GM19455 (cell line): ENCODE results near the gene GGA2.
"Not testable (repeated sequence)": the region's sequence is repeated elsewhere in the genome, so short reads cannot be mapped to it uniquely, and the experiment has no call there.

Experiments used
- ATAC-seq: cut with Tn5 transposase; IDR thresholded peaks from one replicate; pipeline ENCODE4 v1.9.1; 2021; ENCODE audit not compliant: unreplicated experiment

GGA2 gene

DNA sequence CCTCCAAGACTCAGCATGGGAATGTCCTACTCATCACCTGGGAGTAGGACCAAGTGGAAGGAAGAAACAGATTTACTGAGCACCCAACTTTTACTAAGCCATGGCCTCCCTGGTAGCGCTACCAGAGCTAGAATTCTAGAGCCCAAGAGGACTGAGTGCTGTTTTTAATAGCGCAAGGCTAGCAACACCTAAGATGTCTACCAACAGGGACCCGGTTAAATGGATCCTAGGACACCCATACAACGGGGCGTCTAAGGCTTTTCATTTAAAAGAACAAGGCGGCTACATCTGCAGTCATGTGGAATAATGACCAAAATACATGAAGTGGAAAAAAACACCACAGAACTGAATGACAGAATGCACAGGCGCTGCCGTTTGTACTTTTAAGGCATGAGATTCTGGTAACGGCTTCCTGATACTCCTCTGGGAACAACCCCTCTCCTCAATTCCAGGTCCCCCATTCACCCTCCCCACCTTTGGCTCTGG lies 5.1 kb downstream of the GGA2 start:
- no peak for ATAC-seq

DNA sequence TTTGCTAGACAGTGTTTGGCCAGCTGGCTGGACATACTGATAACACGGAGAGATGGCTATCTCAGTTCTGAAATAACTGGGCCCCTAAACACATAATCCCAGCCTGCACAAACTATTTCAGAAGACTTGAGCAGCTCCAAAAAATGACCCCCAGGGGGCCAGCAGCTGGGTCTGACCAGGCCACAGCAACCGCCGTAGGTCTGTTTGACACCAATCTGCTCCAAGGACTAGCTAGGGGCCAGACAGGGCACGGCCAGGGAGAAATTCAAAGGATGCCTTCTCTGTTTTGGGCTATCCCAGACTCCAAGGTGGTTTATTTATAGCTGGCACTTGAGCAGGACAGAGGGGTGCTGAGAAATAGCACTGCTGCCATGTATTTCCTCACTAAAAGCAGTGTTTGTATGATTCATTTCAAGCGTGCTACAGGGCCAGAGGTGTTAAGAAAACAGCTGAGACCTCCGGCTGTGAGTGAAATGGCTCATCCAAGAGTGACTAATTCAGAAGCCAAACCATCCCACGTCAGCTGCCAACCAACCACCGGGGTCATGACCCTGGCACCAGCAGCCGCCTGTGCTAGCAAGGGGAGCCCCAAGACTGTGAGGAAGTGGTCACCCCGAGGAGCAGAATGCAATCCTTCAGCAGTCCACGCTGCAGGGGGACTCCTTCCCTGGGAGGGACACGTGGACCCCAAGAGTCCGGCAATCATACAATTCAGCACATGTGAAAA lies 5.7 kb downstream of the GGA2 start:
- ATAC-seq, result no peak

DNA sequence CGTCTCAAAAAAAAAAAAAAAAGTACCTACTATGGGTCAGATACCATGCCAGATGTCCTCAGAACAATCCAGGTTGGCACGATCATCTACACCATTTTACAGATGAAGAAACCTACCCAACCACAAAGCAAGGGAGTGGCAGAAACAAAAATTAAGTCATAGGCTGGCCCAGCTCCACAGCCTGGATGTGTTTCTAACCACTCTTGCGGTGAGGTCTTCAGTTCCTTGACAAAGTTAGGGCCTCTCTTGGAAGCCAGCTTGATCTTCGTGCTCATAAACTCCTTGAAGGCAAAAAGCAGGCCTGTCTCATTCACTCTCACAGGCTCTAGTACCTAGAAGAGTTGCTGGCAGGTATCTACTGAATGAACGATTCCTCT lies 6.2 kb downstream of the GGA2 start:
- no peak for ATAC-seq

DNA sequence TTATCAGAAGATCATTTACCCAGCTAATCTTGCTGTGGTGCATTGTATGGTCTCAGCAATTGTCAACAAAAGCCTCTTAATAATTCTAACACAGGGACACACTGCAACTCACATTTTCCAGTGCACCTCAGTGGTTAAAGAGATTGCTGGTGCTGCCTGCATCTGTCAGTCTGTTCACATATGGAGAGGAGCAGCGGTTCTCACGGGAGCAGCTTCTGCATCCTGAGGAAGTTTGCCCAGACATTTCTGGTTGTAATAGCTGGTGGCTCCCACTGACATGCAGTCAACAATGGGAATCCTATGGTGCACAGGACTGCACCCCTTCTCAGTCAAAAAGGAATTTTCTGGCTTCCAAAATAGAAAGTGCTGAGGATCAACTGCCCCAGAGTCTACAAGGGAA lies 7.8 kb downstream of the GGA2 start:
- ATAC-seq, result no peak

DNA sequence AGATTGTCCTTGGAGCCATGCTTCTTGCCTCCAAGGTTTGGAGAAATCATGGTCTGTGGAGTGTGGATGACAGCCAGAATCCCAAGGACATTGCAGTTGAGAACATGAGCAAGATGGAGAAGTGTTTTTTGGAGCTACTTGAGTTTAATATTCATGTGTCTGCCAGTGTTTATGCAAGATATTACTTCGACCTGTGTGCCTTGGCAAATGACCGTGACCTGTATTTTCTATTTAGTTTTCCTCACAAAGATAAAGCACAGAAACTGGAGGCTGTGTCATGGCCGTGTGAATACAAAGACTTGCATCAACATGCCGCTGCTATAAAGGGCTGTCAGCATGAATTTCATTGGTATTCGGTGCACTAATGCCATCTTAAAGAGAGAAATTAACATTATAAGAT lies 9.0 kb downstream of the GGA2 start:
- no peak for ATAC-seq

DNA sequence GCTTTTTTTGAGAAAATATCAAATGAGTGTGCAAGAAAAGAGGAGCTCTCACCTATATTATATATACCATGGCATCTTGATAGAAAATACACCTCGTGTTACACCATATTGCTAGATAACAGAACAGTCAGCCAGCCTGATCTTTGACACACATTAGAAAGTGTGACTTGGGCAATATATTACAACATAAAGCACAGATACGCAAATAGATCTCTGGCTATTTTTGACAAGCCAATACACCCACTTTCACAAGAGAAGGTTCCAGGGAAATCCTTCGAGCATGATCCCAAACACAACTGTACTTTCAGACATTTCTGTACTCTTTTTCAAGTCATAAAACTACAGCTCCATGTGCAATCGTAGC lies 9.4 kb downstream of the GGA2 start:
- ATAC-seq, result no peak

DNA sequence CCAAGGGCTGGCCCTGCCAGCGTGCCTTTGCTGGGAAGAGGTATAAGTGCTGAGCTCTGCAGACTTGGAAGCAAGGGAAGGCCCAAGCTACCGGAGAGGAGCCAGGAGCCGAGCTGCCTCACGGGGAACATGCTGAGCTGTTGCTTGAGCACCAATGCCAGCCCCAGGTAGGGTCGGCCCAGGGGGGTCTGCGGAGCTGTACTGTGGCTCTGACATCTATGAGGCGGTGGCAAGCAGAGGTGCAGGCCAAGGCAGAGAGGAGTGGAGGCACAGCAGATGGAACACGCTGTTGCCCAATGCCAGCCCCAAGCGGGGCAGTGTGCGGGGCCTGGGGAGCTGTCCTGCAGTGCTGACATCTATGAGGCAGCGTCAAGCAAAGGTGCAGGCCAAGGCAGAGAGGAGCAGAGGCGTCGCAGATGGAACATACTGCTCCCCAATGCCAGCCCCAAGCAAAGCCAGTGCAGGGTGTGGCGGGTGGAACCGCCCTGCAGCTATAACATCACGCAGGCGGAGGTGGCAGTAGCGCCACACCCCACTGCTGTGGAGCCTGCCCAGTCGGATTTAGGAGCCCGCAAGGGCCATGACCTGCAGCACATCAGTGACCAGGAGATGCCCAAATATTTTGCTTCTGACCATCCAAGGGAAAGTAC lies 10.0 kb downstream of the GGA2 start:
- no peak for ATAC-seq

DNA sequence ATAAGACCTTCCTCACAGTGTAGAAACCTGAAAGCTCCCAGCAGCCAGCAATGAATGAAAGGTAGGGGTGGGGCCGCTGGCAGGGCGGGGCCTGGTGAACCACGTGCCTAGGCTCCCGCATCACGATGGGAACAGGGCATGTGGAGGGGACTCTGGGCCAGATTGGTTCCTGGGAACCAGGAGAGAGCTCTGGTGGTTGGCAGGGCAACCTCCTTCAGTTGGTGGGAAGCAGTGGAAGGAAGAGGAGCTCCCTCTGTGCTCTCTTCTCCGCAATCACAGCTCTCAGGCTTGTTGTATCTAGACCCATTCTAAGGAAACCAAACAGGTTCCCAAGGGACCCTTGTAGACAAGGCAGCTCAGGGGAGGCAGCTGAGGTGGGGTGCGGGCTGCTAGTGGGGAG lies 10.5 kb downstream of the GGA2 start:
- ATAC-seq, result no peak

DNA sequence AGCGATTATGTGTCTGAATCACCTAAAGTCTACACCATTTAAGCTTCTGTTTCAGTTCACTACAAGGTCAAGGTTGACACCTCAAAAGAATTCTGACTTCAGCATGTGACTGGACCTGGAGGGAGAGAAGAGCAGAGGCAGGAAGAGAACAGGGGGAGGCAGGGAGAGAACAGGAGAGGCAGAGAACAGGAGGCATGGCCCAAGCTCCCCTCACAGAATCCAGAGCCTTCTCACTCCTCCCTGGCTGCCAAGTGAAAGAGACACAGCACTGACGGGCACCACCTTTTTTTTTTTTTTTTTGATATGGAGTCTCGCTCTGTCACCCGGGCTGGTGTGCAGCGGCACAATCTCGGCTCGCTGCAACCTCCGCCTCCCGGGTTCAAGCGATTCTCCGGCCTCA lies 11.4 kb downstream of the GGA2 start:
- ATAC-seq, result no peak

DNA sequence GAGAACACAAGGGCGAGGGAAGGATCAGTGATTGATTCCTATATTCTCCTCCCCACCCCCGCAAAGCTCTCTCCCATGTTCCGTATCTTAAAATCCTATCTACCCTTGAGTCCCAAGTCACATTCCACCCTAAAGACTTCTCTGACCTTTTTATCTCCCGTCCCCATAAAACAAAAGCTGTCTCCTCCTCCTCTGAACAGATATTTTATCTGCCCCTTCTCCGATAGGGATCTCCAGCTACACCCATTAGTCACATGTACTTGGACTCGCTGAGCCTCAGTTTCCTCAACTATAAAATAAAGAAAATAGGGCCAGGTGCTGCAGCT lies 12.8 kb downstream of the GGA2 start:
- no peak for ATAC-seq

DNA sequence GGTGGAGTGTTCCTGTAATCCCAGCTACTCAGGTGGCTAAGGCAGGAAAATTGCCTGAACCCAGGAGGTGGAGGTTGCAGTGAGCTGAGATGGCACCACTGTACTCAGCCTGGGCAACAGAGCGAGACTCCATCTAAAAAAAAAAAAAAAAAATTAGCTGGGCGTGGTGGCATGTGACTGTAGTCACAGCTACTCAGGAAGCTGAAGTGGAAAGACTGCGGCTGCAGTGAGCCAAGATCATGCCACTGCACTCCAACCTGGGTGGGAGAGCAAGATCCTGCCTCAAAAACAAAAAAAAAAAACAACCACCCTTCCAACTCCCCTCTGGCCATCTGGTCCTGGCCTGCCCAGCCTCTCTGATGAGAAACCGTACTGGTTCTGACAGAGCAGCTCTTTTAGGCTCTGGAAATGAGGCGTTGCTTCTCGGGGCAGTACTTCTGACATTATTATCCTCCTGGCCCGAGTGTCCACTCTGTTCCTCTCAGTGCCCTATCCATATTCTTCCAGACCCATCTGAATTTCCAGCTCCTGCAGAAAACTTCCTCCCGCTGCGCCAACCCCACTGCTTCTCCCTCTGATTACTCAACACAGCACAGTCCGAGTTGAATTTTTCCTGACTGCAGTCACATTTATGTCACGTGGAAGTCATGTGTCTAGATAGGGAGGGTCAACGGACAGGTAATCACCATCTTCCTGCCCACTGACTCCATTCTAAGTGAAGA lies 13.3 kb downstream of the GGA2 start:
- no peak for ATAC-seq

DNA sequence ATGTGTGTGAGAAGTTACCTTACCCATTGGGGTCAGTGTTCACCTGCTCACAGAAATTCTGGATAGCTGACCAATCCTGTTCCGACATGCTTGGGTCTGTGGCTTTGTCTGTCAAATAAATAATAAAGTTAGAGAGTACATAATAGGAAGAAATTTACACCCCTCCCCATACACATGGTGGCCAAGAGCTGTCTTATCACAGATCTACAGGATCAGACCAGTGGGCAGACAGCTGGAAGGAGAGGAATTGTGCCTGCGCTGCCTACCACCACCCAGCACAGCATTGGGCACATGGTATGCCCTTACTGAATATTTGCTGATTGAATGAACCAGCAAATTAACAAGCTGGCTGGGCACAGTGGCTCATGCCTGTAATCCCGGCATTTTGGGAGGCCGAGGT lies 14.6 kb downstream of the GGA2 start:
- ATAC-seq, result no peak

DNA sequence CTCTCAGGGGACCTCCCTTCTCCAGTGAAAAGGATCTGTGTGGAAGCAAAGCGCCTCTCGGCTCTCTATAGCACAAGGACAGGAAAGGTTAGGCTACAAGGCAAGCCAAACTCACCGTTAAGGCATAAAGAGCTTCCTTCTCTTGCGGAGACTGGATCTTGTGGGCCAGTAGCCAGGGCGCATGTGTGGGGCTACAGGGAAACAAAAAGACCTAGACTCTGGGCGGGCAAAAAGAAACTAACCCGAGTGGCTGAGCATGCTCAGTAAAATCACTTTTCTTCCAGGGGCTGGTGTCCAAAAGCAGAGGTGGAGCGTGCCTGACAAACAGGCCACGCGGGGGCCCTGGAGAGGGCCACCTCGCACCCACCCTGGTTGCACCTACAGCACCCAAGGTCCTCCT lies 16.1 kb downstream of the GGA2 start:
- ATAC-seq, result no peak

DNA sequence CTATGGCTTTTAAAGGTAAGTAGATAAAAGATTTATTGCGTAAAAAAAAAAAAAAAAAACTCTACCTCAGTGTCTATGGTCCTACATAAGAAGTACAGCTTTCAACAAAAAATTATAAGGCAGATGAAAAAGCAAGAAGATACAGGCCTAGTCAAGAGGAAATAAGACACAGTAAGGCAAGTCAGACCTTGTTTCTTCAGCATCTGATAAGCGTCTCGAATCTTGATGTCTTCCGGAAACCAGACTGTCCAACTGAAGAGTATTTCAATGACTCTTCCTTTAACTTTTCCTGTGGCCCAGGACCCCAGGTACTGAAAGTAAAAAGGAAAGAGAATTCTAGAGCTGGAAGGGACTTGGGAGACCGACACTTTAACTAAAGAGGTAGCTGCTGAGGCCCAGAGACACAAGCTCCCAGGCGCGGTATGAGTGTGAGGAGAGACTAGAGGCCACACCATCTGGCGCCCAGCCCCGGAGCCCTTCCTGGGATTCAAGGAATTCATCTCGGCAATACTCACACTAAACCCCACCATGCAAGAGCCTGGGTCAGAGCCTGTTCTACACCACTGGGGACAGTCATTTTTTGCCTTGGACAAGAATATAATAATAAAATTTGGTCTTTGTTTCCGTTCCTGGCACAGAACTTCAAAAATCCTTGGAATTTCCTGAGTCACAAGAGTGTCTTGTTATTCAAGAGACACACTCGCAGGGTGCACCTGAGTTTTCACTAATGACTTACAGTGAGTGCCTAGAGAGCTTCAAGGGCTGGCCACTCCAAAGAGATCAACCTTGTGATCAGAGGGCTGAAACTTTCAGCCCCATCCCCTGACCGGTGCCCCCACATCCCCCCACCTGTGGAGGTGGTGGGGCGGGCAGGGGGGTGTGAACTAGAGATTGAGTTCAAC lies 18.6 kb downstream of the GGA2 start:
- no peak for ATAC-seq

DNA sequence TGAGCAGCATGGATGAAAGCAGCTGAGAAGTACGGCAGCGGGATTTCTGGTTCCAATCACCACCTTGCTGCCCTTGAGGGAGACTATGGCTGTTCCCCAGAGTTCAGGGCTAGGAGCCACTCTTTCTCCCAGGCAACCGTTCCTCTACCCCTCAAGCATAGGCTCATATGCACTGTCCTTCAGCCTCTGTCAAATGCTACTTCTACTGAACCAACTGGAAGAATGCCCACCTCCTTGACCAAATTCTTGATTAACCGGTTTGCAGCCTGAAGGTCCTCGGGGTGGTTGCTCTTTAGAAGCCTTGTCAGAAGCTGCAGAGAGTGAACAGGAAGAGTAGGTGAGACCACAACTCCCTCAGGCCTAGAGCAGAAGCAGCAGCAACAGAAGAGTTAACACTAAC lies 23.8 kb downstream of the GGA2 start:
- no peak for ATAC-seq

DNA sequence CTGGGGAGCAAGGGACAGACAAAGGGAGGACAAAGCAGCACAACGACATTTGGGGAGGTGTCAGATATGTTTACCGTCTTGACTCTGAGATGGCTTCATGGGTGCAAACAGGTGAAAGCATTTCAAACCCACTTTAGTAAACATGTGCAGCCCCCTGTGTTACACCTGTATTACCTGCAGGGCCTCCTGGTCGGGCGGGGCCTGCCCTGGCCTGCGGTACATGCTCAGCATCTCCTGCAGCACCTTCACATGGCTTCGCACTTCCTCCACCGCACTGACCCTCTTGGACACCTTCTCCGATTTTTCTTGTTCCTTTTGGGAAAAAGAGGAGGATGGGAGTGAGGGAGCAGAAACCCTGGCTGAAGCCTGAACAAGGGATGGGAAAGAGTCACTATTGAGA lies 24.5 kb downstream of the GGA2 start:
- no peak for ATAC-seq

DNA sequence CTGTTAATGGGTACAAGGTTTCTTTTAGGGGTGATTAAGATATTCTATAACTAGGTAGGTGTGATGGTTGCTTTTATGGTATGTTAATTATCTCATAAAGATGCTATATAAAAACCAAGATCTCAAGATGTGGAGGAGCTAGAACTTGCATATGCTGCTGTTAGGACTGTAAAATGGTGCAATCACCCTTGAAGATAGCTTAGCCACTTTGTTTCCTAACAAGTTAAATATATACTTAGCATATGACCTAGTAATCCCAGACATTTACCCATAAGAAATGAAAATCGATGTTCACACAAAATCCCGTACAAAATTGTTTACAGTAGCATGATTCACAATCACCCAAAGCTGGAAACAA lies 25.1 kb downstream of the GGA2 start:
- ATAC-seq, result no peak

DNA sequence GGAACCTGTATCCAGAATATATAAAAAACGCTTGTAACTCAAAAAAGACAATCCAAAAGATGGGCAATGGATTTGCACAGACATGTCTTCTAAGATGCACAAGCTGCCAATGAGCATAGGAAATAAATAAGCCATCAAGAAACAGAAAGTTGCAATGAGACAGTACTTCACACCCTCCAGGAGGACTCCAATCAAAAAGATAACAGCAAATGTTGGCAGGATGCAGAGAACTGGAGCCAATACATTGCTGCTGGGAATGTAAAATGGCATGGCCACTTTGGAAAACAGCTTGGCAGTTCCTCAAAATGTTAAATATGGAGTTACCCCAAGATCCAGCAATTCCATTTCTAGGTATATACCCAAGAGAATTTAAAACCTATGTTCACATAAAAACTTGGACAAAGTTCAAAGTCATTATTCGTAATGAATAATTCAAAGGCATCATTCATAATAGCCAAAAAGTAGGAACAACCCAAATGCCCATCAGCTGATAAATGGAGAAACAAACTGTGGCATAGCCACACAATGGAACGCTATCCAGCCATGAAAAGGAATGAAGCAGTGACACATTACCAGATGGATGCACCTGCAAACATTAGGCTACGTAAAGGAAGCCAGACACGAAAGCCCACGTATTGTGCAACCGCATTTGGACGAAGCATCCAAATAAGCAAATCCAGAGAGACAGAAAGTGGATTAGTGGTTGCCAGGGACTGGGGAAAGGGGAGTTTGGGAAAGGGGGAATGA lies 25.6 kb downstream of the GGA2 start:
- ATAC-seq, result no peak

DNA sequence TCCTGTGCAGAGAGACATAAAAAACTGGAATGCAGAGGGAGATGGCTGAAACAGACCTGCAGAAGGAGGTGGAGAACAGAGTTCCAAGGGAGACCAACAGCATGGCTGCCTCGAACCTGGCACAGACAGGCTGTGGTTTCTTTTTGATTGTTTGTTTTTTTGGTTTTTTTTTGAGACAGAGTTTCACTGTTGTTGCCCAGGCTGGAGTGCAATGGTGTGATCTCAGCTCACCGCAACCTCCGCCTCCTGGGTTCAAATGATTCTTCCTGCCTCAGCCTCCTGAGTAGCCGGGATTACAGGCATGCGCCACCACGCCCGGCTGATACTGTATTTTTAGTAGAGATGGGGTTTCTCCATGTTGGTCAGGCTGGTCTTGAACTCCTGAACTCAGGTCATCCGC lies 26.8 kb downstream of the GGA2 start:
- not testable (repeated sequence) for ATAC-seq

DNA sequence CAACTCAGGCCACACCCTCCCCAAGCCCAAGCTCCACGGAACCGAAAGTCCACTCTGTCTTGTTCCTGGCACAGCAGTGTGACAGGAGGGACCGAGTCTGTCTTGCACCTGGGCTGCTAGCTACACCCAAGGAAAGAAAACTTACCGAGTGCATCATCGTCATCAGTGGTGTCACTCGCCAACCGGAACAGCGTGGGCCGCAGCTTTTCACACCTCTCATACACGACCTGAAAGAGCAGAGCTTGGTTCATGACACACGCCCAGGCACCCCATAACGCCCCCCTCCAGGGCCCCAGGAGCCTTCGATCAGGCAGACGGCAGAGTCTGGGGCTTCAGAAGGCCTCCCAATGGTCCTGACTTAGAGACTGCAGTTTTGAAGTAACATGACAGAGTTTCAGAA lies 27.5 kb downstream of the GGA2 start:
- ATAC-seq, result no peak

DNA sequence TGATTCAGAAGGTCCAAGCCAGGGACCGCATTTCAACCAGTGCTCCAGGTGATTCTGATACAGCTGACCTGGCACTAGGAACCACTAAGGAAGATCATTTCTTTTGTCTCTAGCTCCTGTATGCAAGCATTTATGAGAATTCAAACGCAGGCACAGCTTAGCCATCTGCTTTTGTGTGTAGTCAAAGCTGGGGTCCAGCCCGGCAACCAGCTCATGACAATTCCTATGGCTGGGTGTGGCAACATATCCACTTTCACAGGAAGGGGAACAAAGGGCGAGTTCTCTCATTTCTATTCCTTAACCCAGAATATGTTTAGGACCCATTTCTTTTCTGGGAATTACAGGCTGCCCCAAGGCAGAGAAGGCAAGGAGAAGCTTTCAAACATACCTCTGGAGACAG lies 30.0 kb downstream of the GGA2 start:
- no peak for ATAC-seq
